IMR-90 (cell line): Measurements from ENCODE around the gene AUNIP. TPM values are rescaled to one million over a fixed set of nuclear protein-coding genes. Genes with fewer than 3 reads are reported as not detected.

Experiments used
- ATAC-seq: fragments of 200-7000 bp; cut with Tn5 transposase; 2 replicates; pipeline ENCODE4 v1.9.1; 2020; ENCODE audit warnings: low read depth, mild to moderate bottlenecking, moderate library complexity
- BruUV-seq: library from RNA; stranded (reverse); fragments of 400-500 nt; replicated peaks from 2 replicates; lab custom pipeline; 2021; lab: Mats Ljungman, UMichigan
- CTCF ChIA-PET: fragments of 300-600 bp; formaldehyde crosslinking; extraction: SDS; loops from one replicate; lab custom pipeline; 2021; ENCODE audit warnings: antibody characterized with exemption; lab: Yijun Ruan, JAX
- POLR2A ChIA-PET: fragments of 300-600 bp; sonication (Branson Sonifier 250); formaldehyde crosslinking; loops from one replicate; lab custom pipeline; 2022; ENCODE audit warnings: antibody characterized with exemption; ENCODE audit not compliant: unreplicated experiment; lab: Charles Lee
- DNase-seq: peaks from one replicate; pipeline ENCODE4 v3.0.0; 2013
- H2AFZ ChIP-seq: replicated peaks from 2 replicates; pipeline ENCODE3; 2013; ENCODE audit warnings: low read length, mild to moderate bottlenecking; ENCODE audit not compliant: poor library complexity
- H2AK5ac ChIP-seq: 2 replicates; pipeline ENCODE4 v1.6.1; 2013; ENCODE audit warnings: low read depth, low read length, inconsistent platforms
- H2AK9ac ChIP-seq: replicated peaks from 2 replicates; pipeline ENCODE3; 2013; ENCODE audit warnings: mild to moderate bottlenecking, low read depth, low read length, moderate library complexity; ENCODE audit not compliant: poor library complexity
- H2BK120ac ChIP-seq: 2 replicates; pipeline ENCODE4 v1.6.1; 2013; ENCODE audit warnings: low read depth, low read length, inconsistent platforms
- H2BK15ac ChIP-seq: 3 replicates; pipeline ENCODE4 v1.6.1; 2013; ENCODE audit warnings: low read depth, low read length, inconsistent platforms
- H2BK20ac ChIP-seq: 2 replicates; pipeline ENCODE4 v1.6.1; 2013; ENCODE audit warnings: low read depth, mild to moderate bottlenecking, inconsistent platforms, low read length, moderate library complexity
- H2BK5ac ChIP-seq: 2 replicates; pipeline ENCODE4 v1.6.1; 2013; ENCODE audit warnings: mild to moderate bottlenecking, low read depth, low read length, inconsistent platforms; ENCODE audit not compliant: poor library complexity, severe bottlenecking
- H3K14ac ChIP-seq: replicated peaks from 2 replicates; pipeline ENCODE4 v1.6.1; 2013; ENCODE audit warnings: low read depth, low read length, inconsistent platforms
- H3K18ac ChIP-seq: 2 replicates; pipeline ENCODE4 v1.6.1; 2013; ENCODE audit warnings: low read depth, low read length, control low read depth
- H3K23ac ChIP-seq: 2 replicates; pipeline ENCODE4 v1.6.1; 2013; ENCODE audit warnings: low read depth, low read length, inconsistent platforms
- H3K27ac ChIP-seq: 2 replicates; pipeline ENCODE4 v1.5.1; 2013; ENCODE audit warnings: mild to moderate bottlenecking, control low read depth, low read length; ENCODE audit not compliant: insufficient read depth
- H3K27me3 ChIP-seq: 2 replicates; pipeline ENCODE4 v1.6.1; 2013; ENCODE audit warnings: low read length; ENCODE audit not compliant: control insufficient read depth, insufficient read depth
- H3K36me3 ChIP-seq: 2 replicates; pipeline ENCODE4 v1.6.1; 2013; ENCODE audit warnings: low read length, mixed read lengths; ENCODE audit not compliant: control insufficient read depth, insufficient read depth
- H3K4ac ChIP-seq: 2 replicates; pipeline ENCODE4 v1.6.1; 2013; ENCODE audit warnings: low read depth, low read length, inconsistent platforms
- H3K4me1 ChIP-seq: 2 replicates; pipeline ENCODE4 v1.6.1; 2013; ENCODE audit warnings: low read length, mixed read lengths; ENCODE audit not compliant: control insufficient read depth, insufficient read depth
- H3K4me2 ChIP-seq: 2 replicates; pipeline ENCODE4 v1.6.1; 2013; ENCODE audit warnings: low read depth, mild to moderate bottlenecking, control low read depth, low read length, moderate library complexity
- H3K4me3 ChIP-seq: 2 replicates; pipeline ENCODE4 v1.5.1; 2013; ENCODE audit warnings: low read depth, mild to moderate bottlenecking, control low read depth, low read length, moderate library complexity; ENCODE audit not compliant: insufficient read depth
- H3K56ac ChIP-seq: 2 replicates; pipeline ENCODE4 v1.6.1; 2013; ENCODE audit warnings: low read length, inconsistent platforms; ENCODE audit not compliant: insufficient read depth; ENCODE audit errors: extremely low read depth
- H3K79me1 ChIP-seq, 2 experiments: 2 replicates each; pipeline ENCODE4 v1.6.1; 2013; ENCODE audit warnings: low read length in 2 of 2, inconsistent platforms in 1 of 2, low read depth in 1 of 2
- H3K9ac ChIP-seq: 2 replicates; pipeline ENCODE4 v1.6.1; 2013; ENCODE audit warnings: low read depth, low read length, control low read depth
- H3K9me1 ChIP-seq: 2 replicates; pipeline ENCODE4 v1.6.1; 2013; ENCODE audit warnings: low read length, inconsistent platforms; ENCODE audit not compliant: insufficient read depth
- H3K9me3 ChIP-seq: 2 replicates; pipeline ENCODE4 v1.6.1; 2013; ENCODE audit warnings: low read length; ENCODE audit not compliant: control insufficient read depth, insufficient read depth
- H4K20me1 ChIP-seq: 2 replicates; pipeline ENCODE4 v1.6.1; 2013; ENCODE audit warnings: low read length, inconsistent platforms; ENCODE audit not compliant: insufficient read depth
- H4K5ac ChIP-seq: 2 replicates; pipeline ENCODE4 v1.6.1; 2013; ENCODE audit warnings: mild to moderate bottlenecking, low read depth, low read length, control low read depth
- H4K8ac ChIP-seq, 2 experiments: 2 replicates each; pipeline ENCODE4 v1.6.1; 2013; ENCODE audit warnings: low read depth in 2 of 2, low read length in 2 of 2, control low read depth in 1 of 2, inconsistent platforms in 1 of 2
- H4K91ac ChIP-seq: 2 replicates; pipeline ENCODE4 v1.6.1; 2013; ENCODE audit warnings: low read depth, low read length, inconsistent platforms; ENCODE audit not compliant: insufficient read depth
- BHLHE40 ChIP-seq: fragments of 150-350 bp; IDR thresholded peaks from 2 replicates; pipeline ENCODE4 v1.6.1; 2016; ENCODE audit warnings: mild to moderate bottlenecking, low read depth, low read length
- CEBPB ChIP-seq: IDR thresholded peaks from 2 replicates; pipeline ENCODE4 v1.6.1; 2012; ENCODE audit warnings: low read depth, low read length, improper control_type of control experiment
- CHD1 ChIP-seq: IDR thresholded peaks from 2 replicates; pipeline ENCODE4 v1.6.1; 2012; ENCODE audit warnings: low read depth, low read length, improper control_type of control experiment
- FOS ChIP-seq: fragments of 150-350 bp; IDR thresholded peaks from 2 replicates; pipeline ENCODE4 v1.6.1; 2016; ENCODE audit warnings: low read depth, low read length
- MAZ ChIP-seq: IDR thresholded peaks from 2 replicates; pipeline ENCODE4 v1.6.1; 2012; ENCODE audit warnings: low read depth, mild to moderate bottlenecking, low read length, improper control_type of control experiment, moderate library complexity, borderline replicate concordance
- MXI1 ChIP-seq: IDR thresholded peaks from 2 replicates; pipeline ENCODE4 v1.6.1; 2012; ENCODE audit warnings: low read depth, mild to moderate bottlenecking, low read length, moderate library complexity, borderline replicate concordance
- POLR2A ChIP-seq: IDR thresholded peaks from 2 replicates; pipeline ENCODE4 v1.6.1; 2012; ENCODE audit warnings: mild to moderate bottlenecking, low read depth, low read length
- RAD21 ChIP-seq: IDR thresholded peaks from 2 replicates; pipeline ENCODE4 v1.6.1; 2012; ENCODE audit warnings: low read length, improper control_type of control experiment
- RFX5 ChIP-seq: IDR thresholded peaks from 2 replicates; pipeline ENCODE4 v1.8.0; 2012; ENCODE audit warnings: low read depth, mild to moderate bottlenecking, low read length, moderate library complexity
- SMC3 ChIP-seq: fragments of 150-350 bp; IDR thresholded peaks from 2 replicates; pipeline ENCODE4 v1.6.1; 2016; ENCODE audit warnings: low read depth, mild to moderate bottlenecking, antibody characterized with exemption, low read length, moderate library complexity
- WGBS, 2 experiments: methylation state at CpG; one replicate each; pipeline versions ENCODE4 v1.1.5 to v1.1.7; 2013; ENCODE audit warnings: missing lambda C conversion rate in 2 of 2; ENCODE audit not compliant: insufficient read length in 1 of 2; ENCODE audit errors: extremely low coverage in 2 of 2; 5-methylcytosine and 5-hydroxymethylcytosine counted together
- dilution Hi-C: fragments of 300-500 bp; cut with HindIII; formaldehyde crosslinking; loops from one replicate; pipeline ENCODE4 v1.14.3; 2018; ENCODE audit warnings: low sequenced_read_pairs; ENCODE audit not compliant: unreplicated experiment
- in situ Hi-C: fragments of 300-500 bp; cut with MboI; formaldehyde crosslinking; loops from 3 replicates; pipeline ENCODE4 v1.14.3; 2019; ENCODE audit warnings: low sequenced_read_pairs, inconsistent platforms, mixed read lengths
- intact Hi-C: fragments of 100-400 bp; cut with micrococcal nuclease; formaldehyde crosslinking; loops from 2 replicates; pipeline ENCODE4 v1.10.0; 2022
- polyA plus RNA-seq, 3 experiments: library from polyadenylated mRNA; depleted of rRNA; stranded (reverse); fragments of >200 nt; gene quantifications; 2 replicates each; pipeline ENCODE4 v1.2.3, GENCODE V29; 2012; ENCODE audit warnings: low replicate concordance in 1 of 3
- total RNA-seq: library from RNA; depleted of rRNA; stranded (reverse); fragments of >200 nt; gene quantifications from 2 replicates; pipeline ENCODE4 v1.2.3, GENCODE V29; 2012
- TF ChIP-seq, protein P1 (sequence below): conservative IDR thresholded peaks from 2 replicates; pipeline ENCODE4 v1.5.1; 2012; ENCODE audit warnings: mild to moderate bottlenecking, low read depth, low read length, improper control_type of control experiment

AUNIP gene
- total and polyA plus RNA-seq, 2 of the 4 experiments (the other 2 are of a cell fraction): 2.4 to 5.0 TPM

DNA sequence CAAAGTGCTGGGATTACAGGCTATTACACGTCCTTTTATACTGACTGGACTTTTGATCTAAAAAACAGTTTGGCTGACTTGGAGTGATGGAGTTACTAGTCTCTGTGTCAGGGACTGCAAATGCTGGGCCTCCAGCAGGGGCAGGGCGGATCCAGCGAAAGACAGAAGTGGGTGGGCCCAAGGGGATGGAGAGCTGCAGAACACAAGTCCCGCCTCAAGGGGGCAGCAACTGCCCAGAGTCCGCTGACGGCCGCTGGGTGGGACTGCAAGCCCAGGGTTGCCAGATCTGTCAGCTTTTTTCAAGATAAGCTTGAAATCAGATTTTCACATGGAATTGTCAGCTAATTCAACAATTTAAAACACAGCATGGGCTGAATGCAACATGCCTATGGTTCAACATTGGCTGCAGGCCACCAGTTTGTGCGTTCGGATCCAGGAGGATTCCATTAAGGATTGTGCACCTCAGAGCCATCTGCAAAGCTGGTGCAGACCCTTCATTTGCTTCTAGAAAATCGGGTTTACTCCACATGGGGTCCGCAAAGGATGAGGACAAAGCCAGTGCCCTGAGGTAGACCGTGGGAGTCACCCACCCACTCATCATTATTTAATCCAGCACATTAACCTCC, 36.2 kb upstream of the AUNIP start:
- POLR2A ChIA-PET: interaction anchor here (0.6 to 2.2 kb wide), 2 partner anchors 47 to 102 kb away, joined by 6 to 13 read pairs; partner anchors contain the start of gene PAFAH2
- no peak for TF ChIP-seq FOS
- no peak for TF ChIP-seq MXI1
- no peak for TF ChIP-seq RFX5
- peak; percentile 99 for TF ChIP-seq RAD21
- peak; percentile 69; the same call in 1 of the 2 replicates for TF ChIP-seq CHD1
- peak; percentile 98 for TF ChIP-seq SMC3
- peak; percentile 52; the same call in 1 of the 2 replicates for TF ChIP-seq POLR2A
- peak; percentile 67; the same call in 1 of the 2 replicates for TF ChIP-seq MAZ
- TF ChIP-seq, protein P1, sequence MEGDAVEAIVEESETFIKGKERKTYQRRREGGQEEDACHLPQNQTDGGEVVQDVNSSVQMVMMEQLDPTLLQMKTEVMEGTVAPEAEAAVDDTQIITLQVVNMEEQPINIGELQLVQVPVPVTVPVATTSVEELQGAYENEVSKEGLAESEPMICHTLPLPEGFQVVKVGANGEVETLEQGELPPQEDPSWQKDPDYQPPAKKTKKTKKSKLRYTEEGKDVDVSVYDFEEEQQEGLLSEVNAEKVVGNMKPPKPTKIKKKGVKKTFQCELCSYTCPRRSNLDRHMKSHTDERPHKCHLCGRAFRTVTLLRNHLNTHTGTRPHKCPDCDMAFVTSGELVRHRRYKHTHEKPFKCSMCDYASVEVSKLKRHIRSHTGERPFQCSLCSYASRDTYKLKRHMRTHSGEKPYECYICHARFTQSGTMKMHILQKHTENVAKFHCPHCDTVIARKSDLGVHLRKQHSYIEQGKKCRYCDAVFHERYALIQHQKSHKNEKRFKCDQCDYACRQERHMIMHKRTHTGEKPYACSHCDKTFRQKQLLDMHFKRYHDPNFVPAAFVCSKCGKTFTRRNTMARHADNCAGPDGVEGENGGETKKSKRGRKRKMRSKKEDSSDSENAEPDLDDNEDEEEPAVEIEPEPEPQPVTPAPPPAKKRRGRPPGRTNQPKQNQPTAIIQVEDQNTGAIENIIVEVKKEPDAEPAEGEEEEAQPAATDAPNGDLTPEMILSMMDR: peak; percentile 100
- TF ChIP-seq CEBPB: no peak
- TF ChIP-seq BHLHE40: no peak
- H2AFZ ChIP-seq: peak overlapping the region; percentile 75
- H3K4me3 ChIP-seq: no peak overlapping the region
- peak; percentile 87 for ATAC-seq
- peak overlapping the region; percentile 47 for H3K4ac ChIP-seq
- peak overlapping the region; percentile 56 for H2AK9ac ChIP-seq
- peak overlapping the region; percentile 88 to 90 for H4K8ac ChIP-seq
- peak; percentile 92 for DNase-seq
- H3K9ac ChIP-seq: peak overlapping the region; percentile 31; the same call in 1 of the 2 replicates
- H3K27ac ChIP-seq: peak overlapping the region; percentile 11
- H3K23ac ChIP-seq: no peak overlapping the region
- H3K56ac ChIP-seq: no peak overlapping the region
- dilution Hi-C loops: no loop called here
- peak overlapping the region; percentile 25; the same call in 2 of the 3 replicates for H2BK15ac ChIP-seq
- H3K9me3 ChIP-seq: no peaks in the 10 kb centered on the region
- H4K20me1 ChIP-seq: no peaks in the 10 kb centered on the region
- CTCF ChIA-PET: interaction anchor here (0.6 to 4.3 kb wide), 32 partner anchors 9 to 250 kb away, joined by 3 to 47 read pairs (median 4); partner anchors contain the start of genes MTFR1L, PAFAH2 and PAQR7
- H3K36me3 ChIP-seq: peaks cover 27% of the 10 kb centered on the region
- H2BK20ac ChIP-seq: no peak overlapping the region
- peak overlapping the region; percentile 63; the same call in 1 of the 2 replicates for H2BK120ac ChIP-seq
- H2BK5ac ChIP-seq: peak overlapping the region; percentile 53
- H3K4me2 ChIP-seq: no peak overlapping the region
- no peaks in the 10 kb centered on the region for H3K27me3 ChIP-seq
- in situ Hi-C loops: loop anchor here (5.0 kb wide), 1 partner anchor 102 kb away; the partner anchor contains the start of gene PAFAH2
- H3K79me1 ChIP-seq: peaks cover 28 to 69% of the 10 kb centered on the region in 2 experiments
- H4K91ac ChIP-seq: peak overlapping the region; percentile 59; the same call in 1 of the 2 replicates
- peak overlapping the region; percentile 8; the same call in 1 of the 2 replicates for H3K14ac ChIP-seq
- peak overlapping the region; percentile 87 for H2AK5ac ChIP-seq
- intact Hi-C loops: loop anchor here (1.0 to 5.0 kb wide), 2 partner anchors 73 to 103 kb away; partner anchors contain the start of gene PAFAH2
- H3K4me1 ChIP-seq: peaks cover 33% of the 10 kb centered on the region
- peak overlapping the region; percentile 59 for H4K5ac ChIP-seq
- peaks cover 16% of the 10 kb centered on the region for H3K9me1 ChIP-seq
- BruUV-seq: no TSS peak
- WGBS, 2 experiments: 3% methylated on average over 7 of the region's 12 CpGs; no CpG with 5 or more reads in 1 of the 2 experiments
- H3K18ac ChIP-seq: no peak overlapping the region; the same call in 1 of the 2 replicates
